GM12878 (cell line): ENCODE measurements around the gene TMED1. TPM values are rescaled to one million over a fixed set of nuclear protein-coding genes. Genes with fewer than 3 reads are reported as not detected.

Source experiments
- ATAC-seq: fragments of 200-7000 bp; cut with Tn5 transposase; 3 replicates; pipeline ENCODE4 v1.9.1; 2020; ENCODE audit warnings: mild to moderate bottlenecking, moderate library complexity
- BruUV-seq: library from RNA; stranded (reverse); fragments of 400-500 nt; replicated peaks from 2 replicates; lab custom pipeline; 2021; lab: Mats Ljungman, UMichigan
- CTCF ChIA-PET: fragments of 300-600 bp; sonication (Branson Sonifier 250); formaldehyde crosslinking; extraction: SDS; loops from one replicate; lab custom pipeline; 2021; ENCODE audit warnings: inconsistent platforms; lab: Yijun Ruan, JAX
- POLR2A ChIA-PET: fragments of 350-600 bp; formaldehyde crosslinking; extraction: SDS; loops from one replicate; lab custom pipeline; 2021; ENCODE audit warnings: inconsistent platforms; lab: Charles Lee
- RAD21 ChIA-PET: fragments of 300-600 bp; sonication (Branson Sonifier 250); formaldehyde crosslinking; loops from one replicate; lab custom pipeline; 2023; ENCODE audit warnings: antibody characterized with exemption; ENCODE audit not compliant: unreplicated experiment; lab: Charles Lee
- SMC1A ChIA-PET: fragments of 300-600 bp; sonication (Branson Sonifier 250); formaldehyde crosslinking; loops from one replicate; lab custom pipeline; 2023; ENCODE audit not compliant: unreplicated experiment, uncharacterized antibody; lab: Charles Lee
- DNase-seq: peaks from one replicate; pipeline ENCODE4 v3.0.0-alpha.2; 2011; ENCODE audit warnings: low read depth, low spot score
- FAIRE-seq: peaks from 3 replicates; lab custom pipeline; 2011; peaks lifted over from hg19 to GRCh38; lab: Jason Lieb, UNC
- H2AFZ ChIP-seq: 2 replicates; pipeline ENCODE4 v1.6.0; 2011; ENCODE audit warnings: low read depth, low read length, control low read depth; ENCODE audit not compliant: control insufficient read depth
- H3K27ac ChIP-seq: 2 replicates; pipeline ENCODE4 v1.5.1; 2011; ENCODE audit warnings: control low read depth; ENCODE audit not compliant: control insufficient read depth, insufficient read depth
- H3K27me3 ChIP-seq, 2 experiments: replicated peaks in 1 of 2; 2 replicates each; pipeline versions ENCODE4 v1.6.0 to v1.6.1; 2011; ENCODE audit warnings: low read length in 1 of 2; ENCODE audit not compliant: control insufficient read depth in 2 of 2, insufficient read depth in 2 of 2
- H3K36me3 ChIP-seq, 2 experiments: 2 replicates each; pipeline ENCODE4 v1.5.1; 2011; ENCODE audit warnings: low read length in 1 of 2; ENCODE audit not compliant: control insufficient read depth in 2 of 2, insufficient read depth in 2 of 2
- H3K4me1 ChIP-seq: 2 replicates; pipeline ENCODE4 v1.6.1; 2011; ENCODE audit warnings: mild to moderate bottlenecking, low read length, moderate library complexity, mixed read lengths; ENCODE audit not compliant: control insufficient read depth, insufficient read depth
- H3K4me2 ChIP-seq: 2 replicates; pipeline ENCODE4 v1.6.0; 2011; ENCODE audit warnings: control low read depth; ENCODE audit not compliant: control insufficient read depth, insufficient read depth
- H3K4me3 ChIP-seq: fragments of 200-600 bp; sonication (generic); 2 replicates; pipeline ENCODE4 v1.5.1; 2016
- H3K79me2 ChIP-seq: 2 replicates; pipeline ENCODE4 v1.6.0; 2011; ENCODE audit warnings: low read length; ENCODE audit not compliant: control insufficient read depth, insufficient read depth
- H3K9ac ChIP-seq: 2 replicates; pipeline ENCODE4 v1.8.0; 2011; ENCODE audit warnings: low read length, control low read depth, mixed read lengths; ENCODE audit not compliant: control insufficient read depth, insufficient read depth
- H3K9me3 ChIP-seq: replicated peaks from 3 replicates; pipeline ENCODE4 v1.5.1; 2011; ENCODE audit warnings: mild to moderate bottlenecking, low read length; ENCODE audit not compliant: control insufficient read depth, insufficient read depth
- H4K20me1 ChIP-seq: 2 replicates; pipeline ENCODE4 v1.6.0; 2011; ENCODE audit not compliant: control insufficient read depth, insufficient read depth
- BHLHE40 ChIP-seq, 2 experiments: fragments of 450-650 bp in 1 of 2; IDR thresholded peaks; 2 replicates each; pipeline ENCODE4 v1.6.1; 2011 to 2017; ENCODE audit warnings: low read depth in 2 of 2, borderline replicate concordance in 1 of 2, improper control_type of control experiment in 1 of 2, low read length in 1 of 2, mild to moderate bottlenecking in 1 of 2
- CREB1 ChIP-seq: IDR thresholded peaks from 2 replicates; pipeline ENCODE4 v1.6.1; 2012; ENCODE audit warnings: low read depth, mild to moderate bottlenecking, inconsistent platforms
- CTCF ChIP-seq, 3 experiments: IDR thresholded peaks in 2 of 3; conservative IDR thresholded peaks in 1 of 3; 2 replicates each; pipeline ENCODE4 v1.5.1; 2011; ENCODE audit warnings: low read depth in 3 of 3, low read length in 3 of 3, mild to moderate bottlenecking in 3 of 3, control low read depth in 2 of 3, moderate library complexity in 2 of 3, inconsistent platforms in 1 of 3, mixed read lengths in 1 of 3; ENCODE audit not compliant: control insufficient read depth in 2 of 3, insufficient read depth in 1 of 3; ENCODE audit errors: extremely low read depth in 1 of 3
- ESRRA ChIP-seq: IDR thresholded peaks from 2 replicates; pipeline ENCODE4 v1.6.1; 2012; ENCODE audit warnings: mild to moderate bottlenecking, low read length, improper control_type of control experiment
- LARP7 ChIP-seq: fragments of 450-650 bp; IDR thresholded peaks from 2 replicates; pipeline ENCODE4 v1.6.1; 2017; ENCODE audit warnings: mild to moderate bottlenecking
- NR2C1 ChIP-seq: fragments of 450-650 bp; IDR thresholded peaks from 2 replicates; pipeline ENCODE4 v1.6.1; 2017; ENCODE audit warnings: antibody characterized with exemption, mild to moderate bottlenecking, moderate library complexity
- NRF1 ChIP-seq: conservative IDR thresholded peaks from 2 replicates; pipeline ENCODE4 v1.6.1; 2011; ENCODE audit warnings: mild to moderate bottlenecking, low read depth, low read length, improper control_type of control experiment
- PRDM15 ChIP-seq: fragments of 450-650 bp; formaldehyde crosslinking; IDR thresholded peaks from 2 replicates; pipeline ENCODE4 v1.4.0; 2020; ENCODE audit warnings: mild to moderate bottlenecking, moderate library complexity
- RAD21 ChIP-seq: IDR thresholded peaks from 2 replicates; pipeline ENCODE4 v1.6.1; 2011; ENCODE audit warnings: mild to moderate bottlenecking, low read depth, low read length, moderate library complexity; ENCODE audit not compliant: insufficient read depth
- RAD51 ChIP-seq: fragments of 450-650 bp; IDR thresholded peaks from 2 replicates; pipeline ENCODE4 v1.6.1; 2016; ENCODE audit warnings: moderate library complexity, mild to moderate bottlenecking, inconsistent platforms
- SMARCA5 ChIP-seq: fragments of 450-650 bp; IDR thresholded peaks from 2 replicates; pipeline ENCODE4 v1.6.1; 2017; ENCODE audit warnings: mild to moderate bottlenecking
- SP1 ChIP-seq: IDR thresholded peaks from one replicate; pipeline ENCODE4 v1.6.1; 2011; ENCODE audit warnings: low read depth, low read length
- WGBS: methylation state at CpG from one replicate; pipeline ENCODE4 v1.1.6; 2016; ENCODE audit warnings: low lambda C conversion rate; ENCODE audit not compliant: insufficient replicate concordance, insufficient coverage; ENCODE audit errors: missing lambda C conversion rate; 5-methylcytosine and 5-hydroxymethylcytosine counted together
- in situ Hi-C: fragments of 300-500 bp; cut with MboI; formaldehyde crosslinking; loops from 9 replicates; pipeline ENCODE4 v1.14.3; 2018; ENCODE audit warnings: mixed read lengths
- intact Hi-C: fragments of 100-400 bp; cut with micrococcal nuclease; formaldehyde crosslinking; loops from one replicate; pipeline ENCODE4 v1.14.2; 2022; ENCODE audit not compliant: unreplicated experiment
- polyA plus RNA-seq, 11 experiments: library from polyadenylated mRNA; depleted of rRNA in 4 of 11; unstranded in 6 of 11; stranded (reverse) in 5 of 11; fragments of >200 nt; fragmentation: Nextera tagmentation in 4 of 11; fragmentation: Illumina TruSeq in 1 of 11; extraction: Ambion mirVana in 4 of 11; extraction: Trizol in 1 of 11; gene quantifications; 1 replicate in 1 of 11; 2 replicates in 10 of 11; pipeline versions ENCODE4 v1.2.1 to v1.2.3, GENCODE V29; 2011 to 2016; ENCODE audit warnings: inconsistent platforms in 2 of 11, missing spikeins in 2 of 11, low read depth in 1 of 11
- total RNA-seq, 4 experiments: library from RNA; depleted of rRNA in 3 of 4; stranded (reverse); fragments of >200 nt in 3 of 4; fragmentation: Illumina TruSeq in 1 of 4; extraction: Trizol in 1 of 4; gene quantifications; 2 replicates each; pipeline versions ENCODE4 v1.2.1 to v1.2.3, GENCODE V29; 2013 to 2021
- TF ChIP-seq, protein P1 (sequence below): fragments of 450-650 bp; conservative IDR thresholded peaks from 2 replicates; pipeline ENCODE4 v1.6.1; 2017; ENCODE audit warnings: mild to moderate bottlenecking, moderate library complexity
- TF ChIP-seq, protein P2 (sequence below): IDR thresholded peaks from 2 replicates; pipeline ENCODE4 v1.6.1; 2011; ENCODE audit warnings: low read depth, mild to moderate bottlenecking, low read length, moderate library complexity, borderline replicate concordance; ENCODE audit errors: extremely low read depth

TMED1 gene
- total and polyA plus RNA-seq, 10 of the 15 experiments (the other 5 are each of a cell fraction or from before 2014, with no cell fraction given), result 0.60 to 23.1 (median 12.3) TPM

DNA sequence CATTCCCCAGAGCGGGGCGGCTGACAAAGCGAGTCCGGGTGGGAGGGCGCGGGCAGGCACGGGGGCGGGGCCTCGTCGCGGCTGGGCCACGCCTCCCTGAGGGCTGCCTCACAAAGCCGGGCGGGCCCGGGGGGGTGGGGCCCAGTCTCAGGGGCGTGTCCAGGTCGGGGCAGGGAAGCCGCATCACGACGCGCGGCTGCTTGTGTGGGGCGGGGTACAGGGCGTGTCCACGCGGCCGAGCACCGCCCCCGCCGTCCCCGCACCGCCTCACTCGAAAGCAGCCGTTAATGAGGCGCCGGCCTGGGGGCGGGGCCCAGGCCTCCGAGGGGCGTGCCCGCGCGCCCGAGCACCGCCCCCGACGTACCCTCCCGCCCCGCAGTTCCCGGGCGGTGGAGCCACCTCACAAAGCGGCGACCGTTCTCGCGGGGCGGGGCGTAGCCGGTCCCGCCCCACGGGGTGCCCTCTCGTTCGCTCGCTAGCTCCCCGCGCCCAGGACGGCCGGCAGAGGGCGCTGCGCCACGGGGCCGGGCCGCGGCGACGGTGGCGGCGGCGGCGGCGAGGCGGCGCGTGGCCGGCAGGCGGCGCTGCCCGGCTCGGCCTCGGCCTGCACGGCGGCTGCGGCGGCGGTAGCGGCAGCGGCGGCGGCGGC, 35.1 kb upstream of the TMED1 start, which contains the start of gene CARM1:
Gene CARM1 (plus strand): TSS at position 599 of the 649 bp plus-strand sequence. CDS start 150 bp downstream, outside the sequence.
- DNase-seq (peak; percentile 79), FAIRE-seq (peak; percentile 76), ATAC-seq (peak; percentile 84)
- H3K4me2 ChIP-seq, result peak within 1 kb of the TSS; percentile 97
- peaks cover 40% of the 10 kb centered on the region for H3K79me2 ChIP-seq
- H3K27ac ChIP-seq, result peak within 1 kb of the TSS; percentile 90
- H3K27me3 ChIP-seq, result no peaks in the 10 kb centered on the region
- 0% methylated on average over 28 of the region's 99 CpGs for WGBS
- POLR2A ChIA-PET, result interaction anchor here (0.5 to 1.4 kb wide), 4 partner anchors 8 to 218 kb away, joined by 3 to 5 read pairs (median 4); partner anchors contain the start of gene LDLR
- RAD21 ChIA-PET, result interaction anchor here (0.5 to 4.4 kb wide), 9 partner anchors 17 to 504 kb away, joined by 3 to 42 read pairs (median 3); partner anchors contain the start of genes CCDC159, DNM2, TMED1 and TMEM205
- no peaks in the 10 kb centered on the region for H3K9me3 ChIP-seq
- H3K4me3 ChIP-seq, result peak within 1 kb of the TSS; percentile 68
- H3K4me1 ChIP-seq, result peaks cover 33% of the 10 kb centered on the region
- H3K36me3 ChIP-seq, result no peaks in the 10 kb centered on the region
- SMC1A ChIA-PET, result no interaction called here
- BruUV-seq, result no TSS peak
- peak within 1 kb of the TSS; percentile 78 for H3K9ac ChIP-seq
- in situ Hi-C loops (no loop called here), intact Hi-C loops (loop anchor here (10.0 kb wide), 1 partner anchor 694 kb away; no protein-coding TSS in a partner anchor)
- CTCF ChIA-PET, result interaction anchor here (0.5 to 1.4 kb wide), 10 partner anchors 16 to 226 kb away, joined by 3 to 6 read pairs (median 4); partner anchors contain the start of genes DNM2 and TMED1
- H4K20me1 ChIP-seq, result no peaks in the 10 kb centered on the region
- H2AFZ ChIP-seq, result peak within 1 kb of the TSS; percentile 82
- TF ChIP-seq CTCF (IDR thresholded peaks at IDR 0.05 in 2 of 3, conservative IDR thresholded peaks at IDR 0.05 in 1 of 3; ENCODE audit: control insufficient read depth in 2 of 3, extremely low read depth in 1 of 3, insufficient read depth in 1 of 3, low read depth in 3 of 3, low read length in 3 of 3) (peak; percentile 55 to 90 (median 66)), RAD21 (peak; percentile 72), CREB1 (peak; percentile 89), NR2C1 (peak; percentile 42; the same call in 1 of the 2 replicates), LARP7 (peak; percentile 34), SMARCA5 (peak; percentile 99), PRDM15 (CRISPR knock-in tag) (no peak), RAD51 (no peak), BHLHE40 (IDR thresholded peaks at IDR 0.05; ENCODE audit: borderline replicate concordance in 1 of 2, low read depth in 2 of 2, low read length in 1 of 2) (peak; percentile 21 to 75; a peak in 2 of 4 replicates), ESRRA (no peak), NRF1 (peak; percentile 33; the same call in 1 of the 2 replicates), SP1 (peak; percentile 70)
- TF ChIP-seq, protein P1, sequence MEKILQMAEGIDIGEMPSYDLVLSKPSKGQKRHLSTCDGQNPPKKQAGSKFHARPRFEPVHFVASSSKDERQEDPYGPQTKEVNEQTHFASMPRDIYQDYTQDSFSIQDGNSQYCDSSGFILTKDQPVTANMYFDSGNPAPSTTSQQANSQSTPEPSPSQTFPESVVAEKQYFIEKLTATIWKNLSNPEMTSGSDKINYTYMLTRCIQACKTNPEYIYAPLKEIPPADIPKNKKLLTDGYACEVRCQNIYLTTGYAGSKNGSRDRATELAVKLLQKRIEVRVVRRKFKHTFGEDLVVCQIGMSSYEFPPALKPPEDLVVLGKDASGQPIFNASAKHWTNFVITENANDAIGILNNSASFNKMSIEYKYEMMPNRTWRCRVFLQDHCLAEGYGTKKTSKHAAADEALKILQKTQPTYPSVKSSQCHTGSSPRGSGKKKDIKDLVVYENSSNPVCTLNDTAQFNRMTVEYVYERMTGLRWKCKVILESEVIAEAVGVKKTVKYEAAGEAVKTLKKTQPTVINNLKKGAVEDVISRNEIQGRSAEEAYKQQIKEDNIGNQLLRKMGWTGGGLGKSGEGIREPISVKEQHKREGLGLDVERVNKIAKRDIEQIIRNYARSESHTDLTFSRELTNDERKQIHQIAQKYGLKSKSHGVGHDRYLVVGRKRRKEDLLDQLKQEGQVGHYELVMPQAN, result peak; percentile 15; the same call in 1 of the 2 replicates
- TF ChIP-seq, protein P2, sequence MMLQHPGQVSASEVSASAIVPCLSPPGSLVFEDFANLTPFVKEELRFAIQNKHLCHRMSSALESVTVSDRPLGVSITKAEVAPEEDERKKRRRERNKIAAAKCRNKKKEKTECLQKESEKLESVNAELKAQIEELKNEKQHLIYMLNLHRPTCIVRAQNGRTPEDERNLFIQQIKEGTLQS, result peak; percentile 18; the same call in 1 of the 2 replicates
